Neural progenitor cell (in vitro differentiated cells): ENCODE measurements around the gene GRAP.
A peak's percentile ranks its signal among the peaks of the same experiment; 100 is the strongest.
"Not testable (repeated sequence)": the region's sequence is repeated elsewhere in the genome, so short reads cannot be mapped to it uniquely, and the experiment has no call there.

Experiments
- CTCF ChIP-seq: fragments of 200-600 bp; sonication (generic); IDR thresholded peaks from 2 replicates; pipeline ENCODE4 v1.5.1; 2017; ENCODE audit warnings: antibody characterized with exemption, mild to moderate bottlenecking
- EZH2phosphoT487 ChIP-seq: fragments of 200-600 bp; sonication (generic); IDR thresholded peaks from 2 replicates; pipeline ENCODE4 v1.6.1; 2017; ENCODE audit warnings: antibody characterized with exemption

GRCh38 chr17:19031729-19032128 is 15.0 kb downstream of the GRAP start:
- peak; percentile 42 for TF ChIP-seq CTCF
- TF ChIP-seq EZH2phosphoT487, result not testable (repeated sequence)
